CD4-positive, alpha-beta T cell treated with Interleukin-15 for 4 hours (primary cell): ENCODE data around the gene CAMTA1.
"Not testable (repeated sequence)": the region's sequence is repeated elsewhere in the genome, so short reads cannot be mapped to it uniquely, and the experiment has no call there.

Source experiments
- DNase-seq: peaks from one replicate; pipeline ENCODE4 v3.0.0-alpha.2; 2020; ENCODE audit warnings: low spot score

CAMTA1 gene

GRCh38 chr1:6907676-6908434, 122.6 kb downstream of the CAMTA1 start:
- no peak for DNase-seq

- no peak for DNase-seq
Measured at GRCh38 chr1:6909401-6909800, 124.1 kb downstream of the CAMTA1 start.

GRCh38 chr1:6909857-6910256, 124.6 kb downstream of the CAMTA1 start:
- DNase-seq, result no peak

- DNase-seq, result no peak
Measured at GRCh38 chr1:6911021-6911941, 126.0 kb downstream of the CAMTA1 start.

GRCh38 chr1:6911974-6912373, 126.7 kb downstream of the CAMTA1 start:
- DNase-seq, result no peak

- DNase-seq, result no peak
Measured at GRCh38 chr1:6912518-6912917, 127.3 kb downstream of the CAMTA1 start.

GRCh38 chr1:6913086-6913485, 127.8 kb downstream of the CAMTA1 start:
- no peak for DNase-seq

- DNase-seq, result no peak
Measured at GRCh38 chr1:6914706-6915105, 129.5 kb downstream of the CAMTA1 start.

- no peak for DNase-seq
Measured at GRCh38 chr1:6915999-6916565, 130.8 kb downstream of the CAMTA1 start.

GRCh38 chr1:6917067-6917466, 131.8 kb downstream of the CAMTA1 start:
- DNase-seq, result no peak

- DNase-seq, result no peak
Measured at GRCh38 chr1:6918186-6918924, 133.1 kb downstream of the CAMTA1 start.

- DNase-seq, result no peak
Measured at GRCh38 chr1:6918925-6919511, 133.8 kb downstream of the CAMTA1 start.

GRCh38 chr1:6921506-6921905, 136.3 kb downstream of the CAMTA1 start:
- not testable (repeated sequence) for DNase-seq

GRCh38 chr1:6922096-6922931, 137.1 kb downstream of the CAMTA1 start:
- no peak for DNase-seq

- DNase-seq, result no peak
Measured at GRCh38 chr1:6923012-6923411, 137.8 kb downstream of the CAMTA1 start.

GRCh38 chr1:6923416-6923815, 138.2 kb downstream of the CAMTA1 start:
- no peak for DNase-seq

- DNase-seq, result no peak
Measured at GRCh38 chr1:6923955-6924881, 139.0 kb downstream of the CAMTA1 start.

GRCh38 chr1:6924891-6925290, 139.6 kb downstream of the CAMTA1 start:
- DNase-seq, result no peak

GRCh38 chr1:6927626-6928025, 142.4 kb downstream of the CAMTA1 start:
- DNase-seq, result no peak
